ENCODE measurements around the gene FOXS1.
"Not testable (repeated sequence)": the region's sequence is repeated elsewhere in the genome, so short reads cannot be mapped to it uniquely, and the experiment has no call there.

FOXS1 gene

DNA sequence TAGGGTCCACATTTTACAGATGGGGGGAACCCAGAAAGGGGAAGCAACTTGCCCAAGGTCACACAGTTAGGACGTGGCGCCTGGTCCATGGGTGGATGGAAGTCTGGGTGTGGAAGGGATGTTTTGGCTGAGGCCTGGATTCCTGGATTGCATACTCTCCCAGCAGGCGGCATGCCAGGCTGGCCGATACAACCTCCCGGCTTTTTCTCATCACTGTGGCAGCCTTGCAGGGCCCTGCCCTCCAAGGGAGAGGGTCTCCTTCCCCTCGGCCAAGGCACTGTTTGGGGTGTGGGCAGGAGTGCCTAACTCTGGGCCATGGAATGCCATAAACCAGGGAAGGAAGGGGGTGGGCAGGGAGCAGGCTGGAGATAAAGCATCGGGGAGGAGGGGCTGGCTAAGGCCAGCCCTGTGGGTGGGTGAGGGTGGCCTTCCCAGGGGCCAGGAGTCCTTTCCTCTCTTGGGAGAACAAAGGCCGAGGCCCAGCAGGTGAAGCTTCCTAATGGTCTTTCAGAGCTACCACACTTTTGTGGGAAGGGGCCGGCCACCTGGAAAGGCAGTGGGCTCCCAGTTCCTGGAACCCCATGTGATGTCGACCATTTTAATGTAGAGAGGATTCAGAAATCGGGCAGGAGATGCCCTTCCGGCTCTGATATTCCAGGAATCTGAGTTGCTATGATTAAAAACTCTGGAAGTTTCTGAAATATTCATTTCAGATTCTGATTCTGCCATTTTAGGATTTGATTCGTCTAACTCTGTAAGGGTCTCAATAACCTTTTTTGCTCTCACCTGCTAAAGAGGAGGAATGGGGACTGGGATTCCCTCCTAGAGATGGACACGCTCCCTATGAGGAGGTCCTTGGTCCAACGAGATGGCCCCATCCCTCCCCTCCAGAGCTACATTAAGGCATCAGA lies 4.2 kb downstream of the FOXS1 start:
- no peak for DNase-seq

GRCh38 chr20:31839782-31840487 lies 5.5 kb downstream of the FOXS1 start:
- no peak for DNase-seq

DNA sequence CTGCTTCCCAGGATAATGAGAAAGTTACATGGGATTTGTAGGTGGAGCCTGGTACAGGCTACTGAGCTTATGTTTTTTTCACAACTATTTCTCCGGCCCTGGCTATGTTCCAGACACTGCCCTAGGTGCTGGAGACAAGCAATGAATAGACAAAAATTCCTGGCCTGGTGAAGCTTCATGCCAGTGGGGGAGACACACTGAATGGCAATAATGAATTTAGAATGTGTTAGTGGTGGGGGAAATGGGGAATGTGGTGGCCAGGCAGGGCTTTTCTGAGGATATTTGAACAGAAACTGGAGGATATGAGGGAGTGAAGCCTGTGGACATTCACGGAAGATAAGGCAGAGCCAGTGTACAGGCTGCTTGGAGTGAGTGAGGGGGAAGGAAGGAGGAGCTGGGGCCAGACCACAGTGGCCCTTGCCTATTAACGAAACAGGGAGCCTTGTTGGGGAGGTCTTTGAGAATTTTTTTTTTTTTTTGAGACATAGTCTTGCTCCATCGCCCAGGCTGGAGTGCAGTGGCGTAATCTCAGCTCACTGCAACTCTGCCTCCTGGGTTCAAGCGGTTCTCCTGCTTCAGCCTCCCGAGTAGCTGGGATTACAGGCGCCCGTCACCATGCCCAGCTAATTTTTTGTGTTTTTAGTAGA lies 6.6 kb downstream of the FOXS1 start:
- DNase-seq = no peak

DNA sequence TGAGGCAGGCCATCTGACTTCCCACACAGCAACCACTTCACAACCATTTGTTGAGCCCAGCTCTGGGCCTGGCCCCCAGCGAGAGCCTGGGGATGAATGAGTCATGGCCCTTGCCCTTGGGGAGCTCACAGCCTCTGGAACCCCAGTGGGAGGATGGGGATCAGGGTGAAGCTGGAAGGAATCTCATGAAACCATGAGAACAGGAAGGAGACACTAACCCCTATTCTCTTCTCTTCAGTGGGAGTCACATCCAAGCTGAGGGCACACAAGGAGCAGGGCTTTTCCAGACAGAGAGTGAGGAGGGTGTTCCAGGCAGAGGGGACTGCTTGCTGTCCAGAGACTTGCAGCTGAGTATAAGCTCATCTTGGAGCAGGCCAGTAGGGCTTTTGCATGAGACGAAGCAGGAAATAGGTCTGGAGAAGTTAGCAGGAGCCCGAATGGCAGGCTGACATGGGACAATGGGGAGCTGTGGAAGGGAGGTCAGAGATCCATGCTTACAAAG lies 7.5 kb downstream of the FOXS1 start:
- no peak for DNase-seq

- DNase-seq = no peak
These were observed 8.4 kb downstream of the FOXS1 start for GRCh38 chr20:31836853-31837608.

DNA sequence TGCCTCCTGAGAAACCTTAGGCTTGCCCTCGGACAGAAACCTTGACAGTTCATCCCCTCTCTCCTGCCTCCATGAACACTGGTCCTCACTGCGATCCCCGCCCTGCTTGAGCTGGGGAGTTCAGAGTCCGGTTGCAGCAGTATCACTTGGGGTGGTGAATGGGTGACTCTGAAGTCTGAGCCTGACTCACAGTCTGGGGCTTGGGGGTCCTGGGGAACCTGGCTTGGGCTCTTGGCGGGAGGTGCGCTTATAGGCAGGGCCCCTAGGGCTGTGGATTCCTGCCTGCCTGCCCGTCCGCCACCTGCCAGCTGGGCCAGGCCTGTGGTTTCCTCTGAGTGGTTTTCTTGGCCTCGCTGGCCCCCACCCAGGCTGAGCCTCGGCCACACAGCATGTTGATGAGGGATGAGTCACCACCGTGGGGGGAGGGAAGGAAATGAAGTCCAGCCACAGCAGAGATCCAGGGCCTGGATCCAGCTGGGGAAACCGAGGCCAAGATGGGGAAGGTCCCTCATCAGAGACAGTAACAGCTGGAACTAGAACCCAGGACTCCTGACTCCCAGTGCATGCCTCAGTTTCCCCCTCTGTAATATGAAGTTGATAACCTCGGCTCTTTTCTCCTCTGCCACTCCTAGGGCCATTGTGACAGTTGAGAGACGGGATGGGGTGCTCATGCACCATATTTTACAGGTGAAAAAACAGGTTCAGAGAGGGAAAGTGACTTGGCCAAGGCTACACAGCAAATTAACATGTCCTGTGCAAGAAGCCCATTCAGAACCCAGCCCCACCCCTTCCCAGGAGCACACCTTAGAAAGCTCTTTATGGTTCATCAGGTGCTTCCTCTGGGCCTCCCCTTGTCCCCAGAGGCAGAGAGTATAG lies 9.2 kb downstream of the FOXS1 start:
- DNase-seq = peak in 40 of 56 donors; percentile 2 to 85 (median 30)

GRCh38 chr20:31835554-31835953 lies 9.8 kb downstream of the FOXS1 start:
- no peak for DNase-seq

GRCh38 chr20:31833931-31834521 lies 11.4 kb downstream of the FOXS1 start:
- DNase-seq = no peak

GRCh38 chr20:31833130-31833930 lies 12.1 kb downstream of the FOXS1 start:
- DNase-seq = peak in 18 of 56 donors; percentile 1 to 55 (median 8)

GRCh38 chr20:31831771-31832306 lies 13.6 kb downstream of the FOXS1 start:
- DNase-seq = peak in 1 of 56 donors; percentile 1

GRCh38 chr20:31831211-31831610 lies 14.2 kb downstream of the FOXS1 start:
- DNase-seq = no peak

DNA sequence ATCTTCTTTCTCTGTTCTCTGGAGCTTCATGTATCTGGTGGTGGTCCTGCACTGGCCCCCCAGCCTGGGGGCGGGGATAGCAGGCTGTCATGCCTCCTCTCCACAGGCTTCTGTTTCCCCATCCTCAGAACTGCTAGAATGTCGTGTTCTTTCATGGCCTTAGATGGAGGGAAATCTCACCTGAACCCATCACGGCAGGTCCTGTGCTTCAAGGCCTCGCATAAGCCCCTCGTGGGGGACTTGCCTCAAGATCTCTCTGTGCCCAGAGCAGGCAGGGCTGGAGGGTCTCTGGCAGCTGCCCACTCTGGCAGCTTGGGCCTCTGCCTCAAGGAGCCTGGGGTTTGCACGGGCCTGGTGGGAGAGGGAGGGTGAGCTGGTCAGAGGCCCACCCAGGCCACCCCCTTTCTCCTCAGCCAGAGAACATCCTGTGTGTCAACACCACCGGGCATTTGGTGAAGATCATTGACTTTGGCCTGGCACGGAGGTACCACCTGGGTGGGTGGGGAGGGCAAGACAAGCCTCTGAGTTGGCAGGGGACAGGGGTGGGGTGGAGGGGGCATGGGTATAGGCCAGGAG lies 14.9 kb downstream of the FOXS1 start:
- DNase-seq = no peak

- no peak for DNase-seq
These were observed 15.7 kb downstream of the FOXS1 start for GRCh38 chr20:31829731-31830130.

GRCh38 chr20:31828016-31828415 lies 17.4 kb downstream of the FOXS1 start:
- not testable (repeated sequence) for DNase-seq

- no peak for DNase-seq
These were observed 18.3 kb downstream of the FOXS1 start for GRCh38 chr20:31827059-31827458.

DNA sequence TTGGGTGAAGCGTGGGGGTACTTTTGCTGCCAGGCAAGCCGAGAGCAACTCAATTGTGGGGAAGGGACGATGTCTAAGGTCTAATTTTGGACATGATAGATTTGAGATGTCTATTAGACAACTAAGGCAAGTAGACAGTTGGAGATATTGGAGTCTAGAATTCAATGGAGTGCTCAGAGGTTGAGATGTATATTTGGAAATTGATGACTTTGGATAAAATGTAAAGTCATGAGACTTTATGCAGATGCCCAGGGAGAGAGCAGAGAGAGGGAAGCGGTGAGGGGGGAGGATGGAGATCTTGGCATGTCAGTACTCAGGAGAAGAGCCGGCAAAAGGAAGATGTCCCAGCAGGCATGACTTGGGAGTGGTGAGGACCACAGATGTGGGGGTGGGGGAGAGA lies 19.3 kb downstream of the FOXS1 start:
- DNase-seq = no peak

DNA sequence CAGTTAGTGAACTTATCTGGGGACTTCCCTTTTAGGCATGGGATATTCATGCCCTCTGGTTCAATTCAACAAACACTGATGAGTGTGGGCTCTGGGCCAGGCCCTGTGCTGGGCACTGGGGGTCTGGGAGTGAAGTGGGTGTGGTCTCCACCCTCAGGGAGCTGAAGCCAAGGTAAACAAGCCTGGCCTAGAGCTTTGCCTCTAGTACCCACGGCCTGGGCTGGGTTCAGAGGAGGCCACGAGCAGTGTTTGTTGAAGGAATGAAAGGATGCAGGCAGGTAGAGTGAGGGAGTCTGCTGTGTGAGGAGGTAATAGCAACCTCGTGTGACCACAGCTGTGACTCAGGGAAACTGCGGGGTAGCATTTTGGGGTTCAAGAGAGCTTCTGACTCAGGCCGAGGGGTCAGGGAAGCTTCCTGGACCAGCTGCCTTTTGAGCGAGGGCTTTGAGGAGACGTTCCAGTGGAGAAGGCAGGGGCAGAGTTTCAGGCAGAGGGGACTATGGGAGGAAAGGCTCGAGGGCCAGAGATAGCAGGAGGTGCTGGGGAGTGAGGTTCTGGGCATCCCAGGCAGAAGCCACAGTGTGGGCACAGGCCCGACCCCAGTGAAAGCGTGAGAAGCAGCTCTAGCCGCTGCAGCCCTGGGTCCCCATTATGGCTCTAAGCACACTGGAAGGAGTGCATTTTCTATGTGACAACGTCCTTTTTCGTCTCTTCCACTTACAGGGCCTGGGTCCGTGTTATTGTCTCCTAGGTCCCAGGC lies 20.7 kb downstream of the FOXS1 start:
- no peak for DNase-seq

Measured in nucleus accumbens (tissue), 56 donors.